Measurements from ENCODE around the gene PARN. TPM values are rescaled to one million over a fixed set of nuclear protein-coding genes. Genes with fewer than 3 reads are reported as not detected.
A peak's percentile ranks its signal among the peaks of the same experiment; 100 is the strongest.

Gene PARN
- total and polyA plus RNA-seq, 2 donors (not counting 1 experiment from before 2014, with no cell fraction given): 26.7 to 32.9 TPM

GRCh38 chr16:14427371-14427948 lies 202.6 kb downstream of the PARN start:
- no peaks in the 10 kb centered on the region for H3K4me1 ChIP-seq (ENCODE audit: control insufficient read depth, extremely low read depth, insufficient read depth, low read length)
- H3K9me3 ChIP-seq (ENCODE audit: control insufficient read depth, insufficient read depth, low read depth, low read length): no peaks in the 10 kb centered on the region
- no peak overlapping the region for H3K4me3 ChIP-seq (replicated peaks in 1 of 4; ENCODE audit: control extremely low read depth in 1 of 4, insufficient read depth in 1 of 4, low read depth in 3 of 4, low read length in 4 of 4)
- no peaks in the 10 kb centered on the region for H3K79me2 ChIP-seq (ENCODE audit: control insufficient read depth, insufficient read depth, low read length)
- no peaks in the 10 kb centered on the region for H3K27me3 ChIP-seq (ENCODE audit: control insufficient read depth, insufficient read depth, low read length)
- no peak overlapping the region for H3K4me2 ChIP-seq (ENCODE audit: extremely low read depth, insufficient read depth, low read length)
- no peak overlapping the region for H3K27ac ChIP-seq (ENCODE audit: insufficient read depth, low read length)
- no peaks in the 10 kb centered on the region for H3K36me3 ChIP-seq (ENCODE audit: control insufficient read depth, insufficient read depth, low read length)
- H2AFZ ChIP-seq (ENCODE audit: low read length): no peak overlapping the region
- DNase-seq (ENCODE audit: low read depth in 2 of 2): peak in 1 of 2 donors; percentile 81
- no peak overlapping the region for H3K9ac ChIP-seq (ENCODE audit: insufficient read depth, low read length)
- no peak for TF ChIP-seq CTCF (conservative IDR thresholded peaks at IDR 0.05 in 1 of 2, IDR thresholded peaks at IDR 0.05 in 1 of 2; ENCODE audit: low read depth in 1 of 2, low read length in 2 of 2)
- TF ChIP-seq EZH2 (IDR thresholded peaks at IDR 0.05; ENCODE audit: low read length, missing control alignments): no peak
- no peaks in the 10 kb centered on the region for H4K20me1 ChIP-seq (ENCODE audit: control insufficient read depth, extremely low read depth, insufficient read depth, low read length)

- no peak overlapping the region for H2AFZ ChIP-seq (ENCODE audit: low read length)
- H3K27ac ChIP-seq (ENCODE audit: insufficient read depth, low read length): no peak overlapping the region
- no peak for DNase-seq (ENCODE audit: low read depth in 2 of 2)
- TF ChIP-seq CTCF (conservative IDR thresholded peaks at IDR 0.05 in 1 of 2, IDR thresholded peaks at IDR 0.05 in 1 of 2; ENCODE audit: low read depth in 1 of 2, low read length in 2 of 2) (no peak), EZH2 (IDR thresholded peaks at IDR 0.05; ENCODE audit: low read length, missing control alignments) (no peak)
- H3K79me2 ChIP-seq (ENCODE audit: control insufficient read depth, insufficient read depth, low read length): no peaks in the 10 kb centered on the region
- H3K4me1 ChIP-seq (ENCODE audit: control insufficient read depth, extremely low read depth, insufficient read depth, low read length): peaks cover 2% of the 10 kb centered on the region
- H3K27me3 ChIP-seq (ENCODE audit: control insufficient read depth, insufficient read depth, low read length): no peaks in the 10 kb centered on the region
- H3K4me2 ChIP-seq (ENCODE audit: extremely low read depth, insufficient read depth, low read length): no peak overlapping the region
- no peaks in the 10 kb centered on the region for H4K20me1 ChIP-seq (ENCODE audit: control insufficient read depth, extremely low read depth, insufficient read depth, low read length)
- no peak overlapping the region for H3K9ac ChIP-seq (ENCODE audit: insufficient read depth, low read length)
- no peaks in the 10 kb centered on the region for H3K9me3 ChIP-seq (ENCODE audit: control insufficient read depth, insufficient read depth, low read depth, low read length)
- H3K4me3 ChIP-seq (replicated peaks in 1 of 4; ENCODE audit: control extremely low read depth in 1 of 4, insufficient read depth in 1 of 4, low read depth in 3 of 4, low read length in 4 of 4): no peak overlapping the region
- H3K36me3 ChIP-seq (ENCODE audit: control insufficient read depth, insufficient read depth, low read length): no peaks in the 10 kb centered on the region
Measured at GRCh38 chr16:14424595-14424994, 205.5 kb downstream of the PARN start.

DNA sequence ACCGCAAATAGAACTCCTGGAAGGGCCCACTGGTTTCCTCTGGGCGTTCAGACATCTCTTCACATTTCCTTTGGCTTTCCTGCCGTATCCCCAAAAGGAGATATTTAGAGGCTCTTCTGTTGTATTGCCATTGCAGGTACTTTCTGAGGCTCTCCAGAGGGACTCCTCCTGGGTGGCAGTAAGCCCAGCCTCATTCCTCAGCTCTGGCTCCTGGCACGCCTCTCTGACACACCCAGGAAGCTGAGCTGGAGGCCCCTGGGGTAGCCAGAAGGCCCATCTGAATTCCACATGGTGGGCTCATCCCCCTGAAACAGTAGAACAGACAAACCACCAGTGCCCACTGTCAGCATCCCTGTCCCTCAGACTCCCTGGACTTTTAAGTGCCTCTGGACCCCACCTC lies 206.7 kb downstream of the PARN start:
- H3K79me2 ChIP-seq (ENCODE audit: control insufficient read depth, insufficient read depth, low read length): no peaks in the 10 kb centered on the region
- no peak overlapping the region for H3K4me2 ChIP-seq (ENCODE audit: extremely low read depth, insufficient read depth, low read length)
- H4K20me1 ChIP-seq (ENCODE audit: control insufficient read depth, extremely low read depth, insufficient read depth, low read length): no peaks in the 10 kb centered on the region
- H3K9me3 ChIP-seq (ENCODE audit: control insufficient read depth, insufficient read depth, low read depth, low read length): no peaks in the 10 kb centered on the region
- H3K27me3 ChIP-seq (ENCODE audit: control insufficient read depth, insufficient read depth, low read length): no peaks in the 10 kb centered on the region
- H3K4me3 ChIP-seq (replicated peaks in 1 of 4; ENCODE audit: control extremely low read depth in 1 of 4, insufficient read depth in 1 of 4, low read depth in 3 of 4, low read length in 4 of 4): no peak overlapping the region
- no peak for TF ChIP-seq CTCF (conservative IDR thresholded peaks at IDR 0.05 in 1 of 2, IDR thresholded peaks at IDR 0.05 in 1 of 2; ENCODE audit: low read depth in 1 of 2, low read length in 2 of 2)
- no peak for TF ChIP-seq EZH2 (IDR thresholded peaks at IDR 0.05; ENCODE audit: low read length, missing control alignments)
- no peaks in the 10 kb centered on the region for H3K36me3 ChIP-seq (ENCODE audit: control insufficient read depth, insufficient read depth, low read length)
- H3K9ac ChIP-seq (ENCODE audit: insufficient read depth, low read length): no peak overlapping the region
- peak in 1 of 2 donors; percentile 20 for DNase-seq (ENCODE audit: low read depth in 2 of 2)
- no peak overlapping the region for H2AFZ ChIP-seq (ENCODE audit: low read length)
- H3K4me1 ChIP-seq (ENCODE audit: control insufficient read depth, extremely low read depth, insufficient read depth, low read length): peaks cover 2% of the 10 kb centered on the region
- no peak overlapping the region for H3K27ac ChIP-seq (ENCODE audit: insufficient read depth, low read length)
